Measurements from ENCODE around the gene MAML2. TPM values are rescaled to one million over a fixed set of nuclear protein-coding genes. Genes with fewer than 3 reads are reported as not detected.

MAML2 gene
- total RNA-seq, 2 experiments from 2014 or later = 0.15 to 1.0 TPM

DNA sequence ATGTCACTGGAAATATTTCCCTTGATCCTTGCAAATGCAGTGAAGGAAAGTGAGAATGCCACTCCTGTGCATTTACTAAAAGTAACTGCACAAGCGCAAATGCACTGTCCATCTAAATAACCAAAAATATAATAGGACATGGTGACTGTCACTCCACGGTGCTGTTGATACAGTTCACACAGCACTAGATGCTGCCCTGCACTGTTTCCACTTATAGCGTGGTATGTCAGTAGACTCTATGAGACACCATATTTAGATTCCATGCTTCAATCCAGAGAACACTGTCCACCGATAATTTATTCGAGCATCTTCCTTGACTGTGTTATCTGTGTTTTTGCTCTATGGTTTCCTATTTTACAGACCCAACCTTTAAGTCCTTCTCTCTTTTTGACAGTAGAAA, 125.8 kb downstream of the MAML2 start:
- DNase-seq (ENCODE audit: low spot score) = no peak
- Histone ChIP-seq H3K4me2 (ENCODE audit: low read length) (peak overlapping the region; percentile 70), H4K20me1 (ENCODE audit: insufficient read depth, low read length) (no peaks in the 10 kb centered on the region), H2AFZ (ENCODE audit: low read length) (no peak overlapping the region; the same call in 1 of the 2 replicates), H3K9me2 (ENCODE audit: insufficient read depth, low read length) (no peaks in the 10 kb centered on the region), H3K4me3 (ENCODE audit: low read depth, low read length, poor library complexity, severe bottlenecking) (no peak overlapping the region), H3K27ac (ENCODE audit: low read depth, low read length, poor library complexity, severe bottlenecking) (peak overlapping the region; percentile 88), H3K9me3 (ENCODE audit: low read length) (no peaks in the 10 kb centered on the region), H3K79me2 (ENCODE audit: insufficient read depth, low read depth, low read length) (no peaks in the 10 kb centered on the region), H3K4me1 (ENCODE audit: insufficient read depth, low read length, poor library complexity, severe bottlenecking) (peaks cover 93% of the 10 kb centered on the region), H3K36me3 (ENCODE audit: insufficient read depth, low read length) (no peaks in the 10 kb centered on the region)
- intact Hi-C loops (cut with micrococcal nuclease; ENCODE audit: unreplicated experiment) = loop anchor here (10.0 kb wide), 2 partner anchors 422 to 1122 kb away; partner anchors contain the start of gene CEP57
- ChIA-PET POLR2A (interaction anchor here (1.4 kb wide), 1 partner anchor 9 kb away, joined by 4 read pairs; no protein-coding TSS in a partner anchor), CTCF (ENCODE audit: unreplicated experiment) (interaction anchor here (1.0 to 1.1 kb wide), 2 partner anchors 11 to 126 kb away, joined by 3 to 6 read pairs; partner anchors contain the start of gene MAML2)
- no TSS peak for BruUV-seq (replicated peaks)
- TF ChIP-seq, protein P1, sequence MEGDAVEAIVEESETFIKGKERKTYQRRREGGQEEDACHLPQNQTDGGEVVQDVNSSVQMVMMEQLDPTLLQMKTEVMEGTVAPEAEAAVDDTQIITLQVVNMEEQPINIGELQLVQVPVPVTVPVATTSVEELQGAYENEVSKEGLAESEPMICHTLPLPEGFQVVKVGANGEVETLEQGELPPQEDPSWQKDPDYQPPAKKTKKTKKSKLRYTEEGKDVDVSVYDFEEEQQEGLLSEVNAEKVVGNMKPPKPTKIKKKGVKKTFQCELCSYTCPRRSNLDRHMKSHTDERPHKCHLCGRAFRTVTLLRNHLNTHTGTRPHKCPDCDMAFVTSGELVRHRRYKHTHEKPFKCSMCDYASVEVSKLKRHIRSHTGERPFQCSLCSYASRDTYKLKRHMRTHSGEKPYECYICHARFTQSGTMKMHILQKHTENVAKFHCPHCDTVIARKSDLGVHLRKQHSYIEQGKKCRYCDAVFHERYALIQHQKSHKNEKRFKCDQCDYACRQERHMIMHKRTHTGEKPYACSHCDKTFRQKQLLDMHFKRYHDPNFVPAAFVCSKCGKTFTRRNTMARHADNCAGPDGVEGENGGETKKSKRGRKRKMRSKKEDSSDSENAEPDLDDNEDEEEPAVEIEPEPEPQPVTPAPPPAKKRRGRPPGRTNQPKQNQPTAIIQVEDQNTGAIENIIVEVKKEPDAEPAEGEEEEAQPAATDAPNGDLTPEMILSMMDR (conservative IDR thresholded peaks at IDR 0.05; ENCODE audit: low read length) = no peak
- no peak for TF ChIP-seq EZH2phosphoT487 (IDR thresholded peaks at IDR 0.05; ENCODE audit: borderline replicate concordance, low read depth, low read length)

DNA sequence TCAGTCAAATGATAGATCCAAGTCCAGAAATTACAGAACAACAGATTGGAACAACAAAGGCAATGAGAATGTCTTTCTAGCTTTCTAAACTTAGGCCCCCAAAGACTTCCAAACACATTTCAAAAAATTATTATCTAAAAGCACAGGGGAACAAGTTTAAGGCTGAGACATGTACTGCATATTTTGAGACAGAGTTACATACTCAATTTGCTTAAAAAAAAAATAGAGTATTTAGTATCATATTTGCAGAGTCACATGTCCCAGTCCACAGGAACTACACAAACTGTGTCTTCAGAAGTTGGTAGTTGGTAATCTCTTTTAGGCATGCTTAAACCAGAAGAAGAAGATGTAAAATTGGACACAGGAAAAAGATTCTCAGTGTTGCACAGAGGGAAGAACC, 127.2 kb downstream of the MAML2 start:
- BruUV-seq (replicated peaks) = no TSS peak
- Histone ChIP-seq H2AFZ (ENCODE audit: low read length) (peak overlapping the region; percentile 76; the same call in 1 of the 2 replicates), H4K20me1 (ENCODE audit: insufficient read depth, low read length) (no peaks in the 10 kb centered on the region), H3K4me2 (ENCODE audit: low read length) (peak overlapping the region; percentile 70), H3K36me3 (ENCODE audit: insufficient read depth, low read length) (no peaks in the 10 kb centered on the region), H3K9me3 (ENCODE audit: low read length) (no peaks in the 10 kb centered on the region), H3K79me2 (ENCODE audit: insufficient read depth, low read depth, low read length) (no peaks in the 10 kb centered on the region), H3K4me3 (ENCODE audit: low read depth, low read length, poor library complexity, severe bottlenecking) (peak overlapping the region; percentile 36), H3K9me2 (ENCODE audit: insufficient read depth, low read length) (no peaks in the 10 kb centered on the region), H3K27ac (ENCODE audit: low read depth, low read length, poor library complexity, severe bottlenecking) (peak overlapping the region; percentile 88), H3K4me1 (ENCODE audit: insufficient read depth, low read length, poor library complexity, severe bottlenecking) (peaks cover 81% of the 10 kb centered on the region)
- TF ChIP-seq, protein P1 (conservative IDR thresholded peaks at IDR 0.05; ENCODE audit: low read length) = no peak
- TF ChIP-seq EZH2phosphoT487 (IDR thresholded peaks at IDR 0.05; ENCODE audit: borderline replicate concordance, low read depth, low read length) = no peak
- DNase-seq (ENCODE audit: low spot score) = peak; percentile 28
- CTCF ChIA-PET (ENCODE audit: unreplicated experiment) = no interaction called here
- POLR2A ChIA-PET = interaction anchor here (1.8 to 2.3 kb wide), 2 partner anchors 22 to 173 kb away, joined by 7 to 9 read pairs; partner anchors contain the start of genes CCDC82 and JRKL
- intact Hi-C loops (cut with micrococcal nuclease; ENCODE audit: unreplicated experiment) = loop anchor here (1.0 to 10.0 kb wide), 5 partner anchors 31 to 1121 kb away; partner anchors contain the start of genes CEP57 and MAML2
